ENCODE results near the gene ACAA2.

DNA sequence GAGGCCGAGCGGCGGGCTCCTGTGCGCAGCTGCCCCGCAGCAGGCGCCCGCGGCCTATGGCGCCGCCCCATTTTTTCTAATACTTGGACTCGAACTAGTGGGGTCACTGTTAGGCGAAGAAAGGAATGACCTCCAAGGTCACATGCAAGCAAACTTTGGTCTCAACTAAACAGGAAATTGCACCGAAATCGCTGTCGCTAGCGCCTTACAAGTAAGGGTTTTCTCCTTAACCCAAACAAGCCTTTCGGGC lies 339 bp downstream of the ACAA2 start:
- TF ChIP-seq CTCF (IDR thresholded peaks at IDR 0.05) = no peak
- no peak for TF ChIP-seq ZFX (IDR thresholded peaks at IDR 0.05; ENCODE audit: borderline replicate concordance)

All from 22Rv1 (cell line).